ENCODE measurements around the gene PIGT. TPM values are rescaled to one million over a fixed set of nuclear protein-coding genes. Genes with fewer than 3 reads are reported as not detected.

Gene PIGT
- 91.3 and 93.3 TPM in 2 replicates for total RNA-seq

GRCh38 chr20:45415822-45416637, at the start of gene PIGT:
Gene PIGT (plus strand): TSS chr20:45416141. CDS start chr20:45416157, 16 bp downstream.

DNA sequence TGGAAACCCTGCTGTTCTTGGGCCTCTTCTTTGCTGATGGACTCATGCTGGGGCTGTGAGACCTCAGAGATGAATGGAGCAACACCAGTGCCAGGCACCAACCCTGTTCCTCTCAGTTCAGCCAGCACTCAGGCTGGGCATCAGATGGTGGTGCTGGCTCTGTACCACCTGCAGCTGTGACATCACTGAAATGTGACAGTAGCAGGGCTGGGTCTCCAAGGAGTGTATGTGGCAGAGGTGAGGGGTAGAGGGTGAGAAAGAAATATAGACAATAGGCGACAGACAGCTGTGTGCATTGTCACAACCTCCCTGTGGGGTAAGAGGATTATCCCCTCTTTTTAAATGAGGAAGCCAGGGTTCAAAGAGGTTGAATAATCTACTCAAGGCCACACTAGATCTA, 37.8 kb upstream of the PIGT start, which contains the start of gene TP53TG5:
TSS of gene TP53TG5 (minus strand) at position 135 of the 400 bp plus-strand sequence. CDS start at position 46, 89 bp downstream.

DNA sequence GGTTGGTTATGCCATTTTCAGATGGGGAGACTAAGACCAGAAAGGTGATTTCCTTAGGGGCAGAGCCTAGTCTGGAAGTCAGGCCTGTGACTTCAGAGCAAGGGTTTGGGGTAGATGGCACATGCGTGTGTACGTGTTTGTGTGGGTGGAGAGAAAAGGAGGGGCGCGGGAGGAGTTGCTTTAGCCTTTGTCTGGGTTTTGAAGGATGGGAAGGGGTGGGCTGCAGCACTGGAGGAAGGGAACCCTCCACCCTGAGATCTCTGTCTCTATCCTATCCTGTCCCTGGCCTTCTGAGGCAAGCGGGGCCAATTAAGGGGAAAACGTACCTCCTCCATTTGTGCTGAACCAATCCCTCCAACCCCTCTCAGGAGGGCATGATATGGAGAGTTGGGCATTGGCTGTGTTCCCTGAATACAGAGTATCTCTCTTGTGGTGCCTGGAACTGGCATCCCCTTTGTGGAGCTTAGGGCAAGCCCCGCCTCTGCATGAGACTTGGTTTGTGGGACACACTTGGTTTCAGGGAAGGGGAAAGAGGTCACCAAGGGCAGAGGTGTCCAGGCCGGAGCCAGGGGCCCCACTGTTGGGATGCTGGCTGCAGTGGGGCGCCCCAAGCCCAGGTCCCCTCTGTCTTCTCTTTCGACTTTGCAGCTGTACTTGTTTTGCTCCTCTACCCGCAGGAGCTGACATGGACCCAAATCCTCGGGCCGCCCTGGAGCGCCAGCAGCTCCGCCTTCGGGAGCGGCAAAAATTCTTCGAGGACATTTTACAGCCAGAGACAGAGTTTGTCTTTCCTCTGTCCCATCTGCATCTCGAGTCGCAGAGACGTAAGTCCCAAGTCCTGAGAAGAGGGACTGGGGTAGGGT, 7.9 kb upstream of the PIGT start, which contains the start of gene DBNDD2:
TSS of gene DBNDD2 (plus strand) at position 507 of the 863 bp plus-strand sequence. CDS start at position 686, 179 bp downstream.

GRCh38 chr20:45469336-45470261, 53.7 kb downstream of the PIGT start, which contains the start of gene WFDC2:
Gene WFDC2 (plus strand): TSS chr20:45469753. CDS start chr20:45469782, 29 bp downstream.

Other genes with a start within 250 kb of the PIGT start
- 4.5 TPM in 1 of 2 replicates, not detected in the other for gene PI3, start 241.2 kb upstream of the PIGT start, total RNA-seq
- not detected in 2 replicates for gene SEMG1, start 209.1 kb upstream of the PIGT start, total RNA-seq
- not detected in 2 replicates for gene SEMG2, start 194.8 kb upstream of the PIGT start, total RNA-seq
- gene SLPI, start 161.6 kb upstream of the PIGT start, total RNA-seq = not detected in 2 replicates
- gene RBPJL, start 109.3 kb upstream of the PIGT start, total RNA-seq = not detected in 2 replicates
- gene MATN4, start 107.8 kb upstream of the PIGT start, total RNA-seq = not detected in 2 replicates
- 43.5 and 50.7 TPM in 2 replicates for gene SDC4, start 67.7 kb upstream of the PIGT start, total RNA-seq
- gene SYS1, start 53.0 kb upstream of the PIGT start, total RNA-seq = 26.4 and 43.4 TPM in 2 replicates
- gene TP53TG5, start 37.8 kb upstream of the PIGT start, total RNA-seq = not detected in 2 replicates
- 7.9 and 10.1 TPM in 2 replicates for gene DBNDD2, start 7.9 kb upstream of the PIGT start, total RNA-seq
- gene WFDC2, start 53.6 kb downstream of the PIGT start, total RNA-seq = not detected in 2 replicates
- not detected in 2 replicates for gene SPINT3, start 99.5 kb downstream of the PIGT start, total RNA-seq
- not detected in 2 replicates for gene WFDC6, start 123.3 kb downstream of the PIGT start, total RNA-seq
- gene EPPIN, start 131.3 kb downstream of the PIGT start, total RNA-seq = not detected in 2 replicates
- gene WFDC8, start 163.1 kb downstream of the PIGT start, total RNA-seq = not detected in 2 replicates
- not detected in 2 replicates for gene WFDC10A, start 213.6 kb downstream of the PIGT start, total RNA-seq
- gene WFDC9, start 215.1 kb downstream of the PIGT start, total RNA-seq = not detected in 2 replicates